HG02870 (cell line): ENCODE measurements around the gene ACP4.
"Not testable (repeated sequence)": the region's sequence is repeated elsewhere in the genome, so short reads cannot be mapped to it uniquely, and the experiment has no call there.

Experiments
- ATAC-seq: cut with Tn5 transposase; IDR thresholded peaks from one replicate; pipeline ENCODE4 v1.9.1; 2021; ENCODE audit warnings: mild to moderate bottlenecking, moderate library complexity; ENCODE audit not compliant: unreplicated experiment

Gene ACP4, protein sequence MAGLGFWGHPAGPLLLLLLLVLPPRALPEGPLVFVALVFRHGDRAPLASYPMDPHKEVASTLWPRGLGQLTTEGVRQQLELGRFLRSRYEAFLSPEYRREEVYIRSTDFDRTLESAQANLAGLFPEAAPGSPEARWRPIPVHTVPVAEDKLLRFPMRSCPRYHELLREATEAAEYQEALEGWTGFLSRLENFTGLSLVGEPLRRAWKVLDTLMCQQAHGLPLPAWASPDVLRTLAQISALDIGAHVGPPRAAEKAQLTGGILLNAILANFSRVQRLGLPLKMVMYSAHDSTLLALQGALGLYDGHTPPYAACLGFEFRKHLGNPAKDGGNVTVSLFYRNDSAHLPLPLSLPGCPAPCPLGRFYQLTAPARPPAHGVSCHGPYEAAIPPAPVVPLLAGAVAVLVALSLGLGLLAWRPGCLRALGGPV

DNA sequence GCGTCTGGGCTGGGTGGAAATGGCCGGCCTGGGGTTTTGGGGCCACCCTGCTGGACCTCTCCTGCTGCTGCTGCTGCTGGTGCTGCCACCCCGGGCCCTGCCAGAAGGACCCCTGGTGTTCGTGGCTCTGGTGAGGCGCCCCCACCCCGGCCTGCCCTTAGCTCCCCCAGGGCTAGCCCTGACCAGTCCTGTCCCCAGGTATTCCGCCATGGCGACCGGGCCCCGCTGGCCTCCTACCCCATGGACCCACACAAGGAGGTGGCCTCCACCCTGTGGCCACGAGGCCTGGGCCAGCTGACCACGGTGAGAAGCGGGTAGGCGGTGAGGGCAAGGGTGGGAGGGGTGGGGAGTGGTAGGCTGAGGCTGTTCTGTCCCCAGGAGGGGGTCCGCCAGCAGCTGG lies at the start of gene ACP4:
Gene ACP4 (plus strand): TSS at position 20 of the 400 bp plus-strand sequence. CDS start 0 bp downstream, at position 20.
- no peak for ATAC-seq

DNA sequence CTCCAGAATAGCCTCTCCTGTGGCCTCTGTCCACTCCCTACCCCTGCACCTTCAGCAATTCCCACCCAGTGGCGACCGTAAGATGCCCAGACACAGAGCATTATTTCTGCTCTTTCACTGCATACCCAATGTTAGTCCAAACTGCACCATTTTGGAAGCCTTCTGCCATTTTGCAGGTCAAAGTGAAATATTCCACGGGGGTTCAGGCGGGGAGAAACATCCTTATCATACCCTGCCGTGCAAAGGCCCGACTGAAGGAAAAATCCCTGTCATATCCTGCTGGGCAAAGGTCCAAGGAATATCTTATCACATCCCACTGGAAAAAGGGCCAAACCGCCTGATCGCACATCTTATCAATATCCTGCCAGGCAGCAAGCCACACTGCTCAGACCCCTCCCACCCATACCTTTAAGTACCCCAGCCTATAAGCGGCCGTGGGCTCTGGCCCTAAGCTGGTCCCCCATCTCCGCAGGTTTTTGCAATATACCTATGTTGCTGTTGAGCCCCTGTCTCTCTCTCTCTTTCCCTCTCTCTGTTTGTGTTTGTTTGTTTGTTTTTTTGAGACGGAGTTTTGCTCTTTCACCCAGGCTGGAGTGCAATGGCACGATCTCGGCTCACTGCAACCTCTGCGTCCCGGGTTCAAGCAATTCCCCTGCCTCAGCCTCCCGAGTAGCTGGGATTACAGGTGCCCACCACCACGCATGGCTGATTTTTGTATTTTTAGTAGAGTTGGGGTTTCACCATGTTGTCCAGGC lies 48.9 kb upstream of the ACP4 start:
- no peak for ATAC-seq

DNA sequence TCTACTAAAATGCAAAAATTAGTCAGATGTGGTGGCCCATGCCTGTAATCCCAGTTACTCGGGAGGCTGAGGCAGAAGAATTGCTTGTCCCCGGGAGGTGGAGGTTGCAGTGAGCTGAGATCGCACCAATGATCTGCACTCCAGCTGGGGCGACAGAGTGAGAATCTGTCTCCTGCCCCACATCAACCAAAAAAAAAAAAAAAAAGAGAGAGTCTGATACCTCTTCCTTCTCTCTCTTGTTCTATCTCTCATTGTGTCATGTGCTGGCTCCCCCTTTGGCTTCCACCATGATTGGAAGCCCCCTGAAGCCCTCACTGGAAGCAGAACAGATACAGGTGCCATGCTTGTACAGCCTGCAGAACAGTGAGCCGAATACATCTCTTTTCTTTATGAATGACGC lies 46.7 kb upstream of the ACP4 start:
- ATAC-seq: no peak

DNA sequence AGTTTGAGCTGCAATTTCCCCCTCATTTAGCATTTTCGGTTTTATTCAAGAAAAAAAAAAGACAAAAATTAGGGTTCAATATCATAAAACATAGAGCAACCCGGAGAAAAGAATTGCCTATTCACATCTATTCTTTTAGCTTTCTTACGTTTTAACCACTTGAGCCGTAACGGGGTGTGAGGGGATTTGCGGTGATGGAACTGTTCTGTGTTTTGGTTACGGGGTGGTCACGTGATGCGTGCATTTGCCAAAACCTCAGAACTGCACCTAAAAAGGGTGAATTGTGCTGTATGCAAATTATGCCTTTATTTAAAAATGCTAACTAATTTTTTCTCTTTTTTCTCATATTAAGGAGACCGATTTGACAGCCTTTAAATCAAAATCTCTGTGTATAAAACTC lies 45.0 kb upstream of the ACP4 start:
- no peak for ATAC-seq

DNA sequence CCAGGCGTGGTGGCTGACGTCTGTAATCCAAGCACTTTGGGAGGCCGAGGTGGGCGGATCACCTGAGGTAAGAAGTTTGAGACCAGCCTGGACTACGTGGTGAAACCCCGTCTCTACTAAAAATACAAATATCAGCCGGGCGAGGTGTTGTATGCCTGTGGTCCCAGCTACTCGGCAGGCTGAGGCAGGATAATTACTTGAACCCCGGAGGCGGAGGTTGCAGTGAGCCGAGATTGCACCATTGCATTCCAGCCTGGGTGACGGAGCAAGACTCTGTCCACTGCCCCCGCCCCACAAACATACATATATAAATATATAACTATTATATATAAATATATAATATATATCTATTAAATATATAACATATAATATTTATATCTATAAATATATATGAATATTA lies 43.1 kb upstream of the ACP4 start:
- not testable (repeated sequence) for ATAC-seq

DNA sequence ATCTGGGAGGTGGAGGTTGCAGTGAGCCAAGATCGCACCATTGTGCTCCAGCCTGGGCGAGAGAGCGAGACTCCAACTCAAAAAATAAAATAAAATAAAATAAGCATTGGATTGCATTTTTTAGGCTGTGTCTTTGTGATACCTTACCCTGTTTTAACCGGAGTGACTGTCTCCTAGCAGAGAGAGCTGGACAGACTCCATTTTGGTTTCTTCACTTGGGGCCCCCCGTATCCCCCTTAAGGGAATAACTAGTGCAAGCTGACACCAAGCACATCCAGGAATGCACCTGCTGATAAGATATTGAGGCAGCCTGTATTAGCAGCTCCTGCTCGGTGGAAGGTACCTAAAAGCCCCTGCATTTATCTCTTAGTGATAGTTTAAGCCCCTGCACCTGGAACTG lies 40.7 kb upstream of the ACP4 start:
- no peak for ATAC-seq

DNA sequence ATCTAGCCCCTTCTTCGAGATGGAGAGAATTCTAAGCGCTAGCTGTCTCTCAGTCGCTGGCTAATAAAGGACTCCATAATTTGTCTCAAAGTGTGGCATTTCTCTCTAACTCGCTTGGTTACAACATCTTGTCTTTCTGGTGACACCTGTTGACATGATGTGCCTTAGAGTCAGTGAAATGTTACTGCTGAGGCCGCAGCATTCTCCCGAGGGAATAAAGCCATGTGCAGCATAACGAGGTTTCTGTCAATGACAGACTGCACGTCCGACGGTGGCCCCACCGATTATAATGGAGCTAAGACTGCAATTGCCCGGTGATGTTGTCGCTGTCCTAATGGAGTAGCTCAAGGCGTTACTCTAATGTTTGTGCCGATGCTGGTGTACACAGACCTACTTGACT lies 40.2 kb upstream of the ACP4 start:
- ATAC-seq: no peak

DNA sequence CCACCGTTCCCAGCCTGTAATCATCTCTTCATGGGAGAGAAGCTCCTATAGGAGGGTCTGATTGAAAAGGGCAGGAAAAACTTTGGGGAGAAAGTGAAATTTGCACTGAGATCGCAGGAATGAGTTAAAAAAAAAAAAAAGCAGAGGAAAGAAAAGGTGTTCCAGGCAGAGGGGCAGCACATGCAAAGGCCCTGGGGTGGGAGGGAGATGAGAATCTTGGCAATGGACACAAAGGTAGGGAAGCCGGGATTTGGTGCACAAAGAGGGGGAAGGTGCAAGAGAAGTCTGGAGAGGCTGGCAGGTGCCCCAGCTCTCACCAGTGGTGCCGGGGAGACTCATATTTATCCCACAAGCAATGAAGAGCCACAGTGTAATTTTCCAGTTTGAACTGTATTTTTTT lies 36.3 kb upstream of the ACP4 start:
- no peak for ATAC-seq

DNA sequence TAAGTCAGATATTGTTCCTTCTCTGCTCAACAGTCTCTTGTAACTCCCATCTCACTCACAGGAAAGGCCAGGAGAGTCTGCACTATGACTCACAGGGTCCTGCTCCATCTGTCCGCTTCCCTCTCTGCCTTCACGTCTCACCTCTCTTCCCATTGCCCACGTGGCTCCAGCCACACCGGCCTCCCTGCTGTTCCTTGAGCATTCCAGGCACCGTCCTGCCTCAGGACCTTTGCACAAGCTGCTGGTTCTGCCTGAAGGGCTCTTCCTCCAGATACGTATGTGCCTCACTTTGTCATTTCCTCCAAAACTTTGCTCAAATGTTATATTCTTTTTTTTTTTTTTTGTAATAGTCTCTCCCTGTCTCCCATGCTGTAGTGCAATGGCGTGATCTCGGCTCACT lies 34.0 kb upstream of the ACP4 start:
- ATAC-seq: not testable (repeated sequence)

DNA sequence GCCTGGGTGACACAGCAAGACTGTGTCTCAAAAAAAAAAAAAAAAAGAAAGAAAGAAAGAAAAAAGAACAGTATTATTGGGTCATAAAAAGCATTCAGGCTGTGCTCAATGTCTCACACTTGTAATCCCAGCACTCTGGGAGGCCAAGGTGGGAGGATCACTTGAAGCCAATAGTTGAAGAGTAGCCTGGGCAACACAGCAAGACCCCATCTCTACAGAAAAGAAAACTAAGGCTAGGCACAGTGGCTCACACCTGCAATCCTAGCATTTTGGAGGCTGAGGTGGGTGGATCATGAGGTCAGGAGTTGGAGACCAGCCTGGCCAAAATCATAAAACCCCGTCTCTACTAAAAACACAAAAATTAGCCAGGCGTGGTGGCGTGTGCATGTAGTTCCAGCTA lies 32.6 kb upstream of the ACP4 start:
- ATAC-seq: not testable (repeated sequence)

DNA sequence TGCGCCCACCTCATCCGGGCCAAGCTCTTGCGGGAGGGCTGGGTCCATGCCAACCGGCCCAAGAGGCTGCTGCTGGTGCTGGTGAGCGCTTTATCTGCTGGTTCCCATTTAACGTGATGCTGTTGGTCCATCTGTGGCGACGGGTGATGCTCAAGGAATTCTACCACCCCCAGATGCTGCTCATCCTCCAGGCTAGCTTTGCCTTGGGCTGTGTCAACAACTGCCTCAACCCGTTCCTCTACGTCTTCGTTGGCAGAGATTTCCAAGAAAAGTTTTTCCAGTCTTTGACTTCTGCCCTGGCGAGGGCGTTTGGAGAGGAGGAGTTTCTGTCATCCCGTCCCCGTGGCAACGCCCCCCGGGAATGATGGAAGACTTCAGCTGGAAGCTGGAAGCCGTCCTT lies 31.1 kb upstream of the ACP4 start:
- not testable (repeated sequence) for ATAC-seq

DNA sequence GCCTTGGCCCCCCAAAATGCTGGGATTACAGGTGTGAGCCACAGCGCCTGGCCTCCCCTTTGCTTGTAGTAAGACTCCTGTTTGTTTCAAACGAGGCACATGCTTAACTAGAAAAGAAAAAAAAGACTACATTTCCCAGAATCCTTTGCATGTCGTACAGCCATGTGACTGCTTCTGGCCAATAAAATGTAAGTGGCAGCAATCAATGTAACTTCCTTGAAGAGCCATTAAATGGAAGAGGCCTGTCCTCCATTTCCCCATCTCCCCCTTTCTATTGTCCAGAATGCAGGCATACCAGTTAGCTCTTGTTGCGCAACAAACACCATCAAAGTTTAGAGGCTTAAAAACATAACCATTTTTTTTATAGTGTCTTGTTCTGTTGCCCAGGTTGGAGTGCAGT lies 30.3 kb upstream of the ACP4 start:
- no peak for ATAC-seq

DNA sequence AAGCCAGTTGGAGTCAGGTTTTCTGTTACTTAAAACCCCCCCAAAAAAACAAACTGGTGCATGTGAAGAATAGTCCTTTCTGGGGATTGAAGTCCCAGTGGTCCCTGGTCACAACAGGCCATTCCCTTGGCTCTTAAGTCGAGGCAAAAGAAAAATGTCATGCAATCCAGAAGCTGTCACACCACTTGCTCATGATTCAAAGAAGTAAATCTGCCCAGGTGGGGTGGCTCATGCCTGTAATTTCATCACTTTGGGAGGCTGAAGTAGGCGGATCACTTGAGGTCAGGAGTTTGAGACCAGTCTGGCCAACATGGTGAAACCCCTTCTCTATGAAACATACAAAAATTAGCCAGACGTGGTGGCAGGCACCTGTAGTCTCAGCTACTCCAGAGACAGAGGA lies 28.7 kb upstream of the ACP4 start:
- not testable (repeated sequence) for ATAC-seq

DNA sequence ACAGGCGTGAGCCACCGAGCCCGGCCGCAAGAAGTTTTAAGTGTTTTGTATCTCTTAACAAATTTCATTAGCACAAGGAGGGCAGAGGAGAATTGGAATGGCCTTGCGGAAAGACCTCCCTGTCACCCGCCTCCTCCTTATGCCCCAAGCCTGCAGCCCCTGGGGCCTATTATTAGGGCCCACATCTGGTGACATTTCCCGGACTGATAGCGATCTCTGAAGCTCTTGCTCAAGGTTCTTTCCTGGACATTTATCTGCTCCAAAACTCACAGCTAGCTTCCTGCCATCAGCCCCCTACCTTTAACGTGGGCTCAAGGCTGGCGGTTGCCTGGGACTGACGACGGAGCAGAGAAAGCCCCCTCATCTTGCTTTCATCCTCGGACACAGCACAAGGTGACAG lies 26.7 kb upstream of the ACP4 start:
- ATAC-seq: not testable (repeated sequence)

DNA sequence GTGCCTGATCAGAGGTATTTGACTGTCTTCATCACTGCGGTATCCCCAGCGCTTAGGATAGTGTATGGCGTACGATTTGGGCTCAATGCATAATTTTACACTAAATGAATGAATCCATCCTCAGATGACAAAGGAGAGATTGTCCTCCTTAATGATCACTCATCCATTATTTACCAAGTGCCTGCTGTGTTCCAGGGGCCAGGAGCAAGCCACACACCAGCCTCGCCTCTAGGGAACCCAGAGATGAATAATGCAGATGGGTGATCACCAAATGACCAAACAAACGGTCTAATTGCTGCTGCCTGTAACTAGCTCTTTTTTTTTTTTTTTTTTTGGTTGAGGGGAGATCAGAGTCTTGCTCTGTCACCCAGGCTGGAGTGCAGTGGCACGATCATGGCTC lies 25.8 kb upstream of the ACP4 start:
- ATAC-seq: no peak

DNA sequence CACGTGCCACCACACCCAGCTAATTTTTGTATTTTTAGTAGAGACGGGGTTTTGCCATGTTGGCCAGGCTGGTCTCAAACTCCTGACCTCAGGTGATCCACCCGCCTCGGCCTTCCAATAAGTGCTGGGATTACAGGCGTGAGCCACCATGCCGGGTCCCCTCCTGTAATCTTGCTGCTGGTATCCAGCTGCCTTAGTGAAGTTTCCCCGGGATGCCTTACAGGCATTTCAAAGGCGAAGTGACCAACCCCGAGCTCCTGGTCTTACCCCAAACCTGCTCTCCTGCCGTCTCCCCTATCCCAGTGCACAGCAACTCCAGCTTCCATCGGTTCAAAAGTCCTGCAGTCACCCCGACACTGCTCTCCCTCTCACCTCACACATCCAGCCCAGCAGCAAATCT lies 23.5 kb upstream of the ACP4 start:
- ATAC-seq: not testable (repeated sequence)

DNA sequence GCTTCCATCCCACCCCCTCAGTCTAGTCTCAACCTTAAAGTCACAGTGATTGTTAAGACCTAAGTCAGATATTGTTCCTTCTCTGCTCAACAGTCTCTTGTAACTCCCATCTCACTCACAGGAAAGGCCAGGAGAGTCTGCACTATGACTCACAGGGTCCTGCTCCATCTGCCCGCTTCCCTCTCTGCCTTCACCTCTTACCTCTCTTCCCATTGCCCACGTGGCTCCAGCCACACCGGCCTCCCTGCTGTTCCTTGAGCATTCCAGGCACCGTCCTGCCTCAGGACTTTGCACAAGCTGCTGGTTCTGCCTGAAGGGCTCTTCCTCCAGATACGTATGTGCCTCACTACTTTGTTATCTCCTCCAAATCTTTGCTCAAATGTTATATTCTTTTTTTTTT lies 23.0 kb upstream of the ACP4 start:
- ATAC-seq: not testable (repeated sequence)

DNA sequence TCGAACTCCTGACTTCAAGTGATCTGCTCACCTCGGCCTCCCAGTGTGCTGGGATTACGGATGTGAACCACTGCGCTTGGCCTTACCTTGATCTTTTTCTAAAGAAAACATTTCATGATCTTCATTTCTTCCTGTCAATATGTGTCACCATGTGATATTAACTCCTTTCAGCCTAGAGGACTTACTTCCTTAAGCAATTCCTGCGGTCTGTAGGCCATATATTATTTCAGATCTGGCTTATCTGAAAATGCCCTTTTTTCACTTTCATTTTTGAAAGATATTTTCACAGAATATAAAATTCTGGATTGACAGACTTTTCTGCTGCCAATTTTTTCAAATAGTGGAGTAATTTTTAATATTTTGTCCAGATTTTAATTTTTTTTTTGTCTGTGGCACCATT lies 21.9 kb upstream of the ACP4 start:
- no peak for ATAC-seq

DNA sequence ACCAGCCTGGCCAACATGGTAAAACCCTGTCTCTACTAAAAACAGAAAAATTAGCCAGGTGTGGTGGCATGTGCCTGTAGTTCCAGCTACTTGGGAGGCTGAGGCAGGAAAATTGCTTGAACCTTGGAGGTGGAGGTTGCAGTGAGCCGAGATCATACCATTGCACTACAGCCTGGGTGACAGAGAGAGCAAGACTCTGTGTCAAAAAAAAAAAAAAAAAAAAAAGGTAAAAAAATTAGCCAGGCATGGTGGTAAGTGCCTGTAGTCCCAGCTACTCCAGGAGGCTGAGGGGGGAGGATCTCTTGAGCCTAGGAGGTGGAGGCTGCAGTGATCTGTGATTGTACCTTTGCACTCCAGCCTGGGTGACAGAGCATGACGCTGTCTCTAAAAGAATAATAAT lies 20.1 kb upstream of the ACP4 start, which contains the start of gene GPR32:
Gene GPR32 (plus strand): TSS at position 301 of the 400 bp plus-strand sequence. CDS start 137 bp downstream, outside the sequence.
- ATAC-seq: not testable (repeated sequence)

DNA sequence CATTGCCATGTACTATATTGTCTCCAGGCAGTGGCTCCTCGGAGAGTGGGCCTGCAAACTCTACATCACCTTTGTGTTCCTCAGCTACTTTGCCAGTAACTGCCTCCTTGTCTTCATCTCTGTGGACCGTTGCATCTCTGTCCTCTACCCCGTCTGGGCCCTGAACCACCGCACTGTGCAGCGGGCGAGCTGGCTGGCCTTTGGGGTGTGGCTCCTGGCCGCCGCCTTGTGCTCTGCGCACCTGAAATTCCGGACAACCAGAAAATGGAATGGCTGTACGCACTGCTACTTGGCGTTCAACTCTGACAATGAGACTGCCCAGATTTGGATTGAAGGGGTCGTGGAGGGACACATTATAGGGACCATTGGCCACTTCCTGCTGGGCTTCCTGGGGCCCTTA lies 19.3 kb upstream of the ACP4 start:
- no peak for ATAC-seq

DNA sequence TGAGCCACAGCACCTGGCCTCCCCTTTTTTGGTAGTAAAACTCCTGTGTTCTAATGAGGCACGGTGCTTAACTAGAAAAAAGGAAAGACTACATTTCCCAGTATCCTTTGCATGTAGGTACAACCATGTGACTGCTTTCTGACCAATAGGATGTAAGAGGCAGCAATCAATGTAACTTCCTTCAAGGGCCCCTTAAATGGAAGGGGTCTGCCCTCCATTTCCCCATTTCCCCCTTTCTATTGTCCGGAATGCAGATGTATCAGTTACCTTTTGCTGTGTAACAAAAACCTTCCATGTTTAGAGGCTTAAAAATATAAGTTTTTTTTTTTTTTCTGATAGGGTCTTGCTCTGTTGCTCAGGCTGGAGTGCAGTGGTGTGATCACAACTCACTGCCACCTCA lies 17.7 kb upstream of the ACP4 start:
- no peak for ATAC-seq

DNA sequence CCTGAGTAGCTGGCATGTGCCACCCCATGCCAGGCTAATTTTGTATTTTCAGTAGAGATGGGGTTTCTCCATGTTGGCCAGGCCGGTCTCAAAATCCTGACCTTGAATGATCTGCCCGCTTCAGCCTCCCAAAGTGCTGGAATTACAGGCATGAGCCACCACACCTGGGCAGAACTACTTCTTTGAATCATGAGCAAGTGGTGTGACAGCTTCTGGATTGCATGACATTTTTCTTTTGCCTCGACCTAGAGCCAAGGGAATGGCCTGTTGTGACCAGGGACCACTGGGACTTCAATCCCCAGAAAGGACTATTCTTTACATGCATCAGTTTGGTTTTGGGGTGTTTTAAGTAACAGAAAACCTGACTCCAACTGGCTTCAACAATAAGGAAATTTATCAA lies 17.3 kb upstream of the ACP4 start:
- ATAC-seq: not testable (repeated sequence)
